A549 (cell line): ENCODE measurements around the gene TRMT2B. TPM values are rescaled to one million over a fixed set of nuclear protein-coding genes. Genes with fewer than 3 reads are reported as not detected.

Experiments
- ATAC-seq, 2 experiments: fragments of 200-7000 bp in 1 of 2; fragments of >200 bp in 1 of 2; cut with Nextera tagmentation in 1 of 2; cut with Tn5 transposase in 1 of 2; 3 replicates each; pipeline versions ENCODE4 v1.8.0 to v1.9.1; 2018 to 2020; ENCODE audit warnings: mild to moderate bottlenecking in 1 of 2, moderate library complexity in 1 of 2
- CTCF ChIA-PET: fragments of 300-600 bp; sonication (Branson Sonifier 250); formaldehyde crosslinking; extraction: SDS; loops from one replicate; lab custom pipeline; 2021; ENCODE audit warnings: antibody characterized with exemption, inconsistent platforms; lab: Yijun Ruan, JAX
- POLR2A ChIA-PET: fragments of 350-600 bp; formaldehyde crosslinking; extraction: SDS; loops from one replicate; lab custom pipeline; 2021; ENCODE audit warnings: antibody characterized with exemption, inconsistent platforms; lab: Yijun Ruan, JAX
- DNase-seq, 2 experiments: peaks; one replicate each; pipeline versions ENCODE4 v3.0.0 to v3.0.0-alpha.2; 2011 to 2016; ENCODE audit warnings: low read depth in 1 of 2, low spot score in 1 of 2
- FAIRE-seq: peaks from 2 replicates; lab custom pipeline; 2011; peaks lifted over from hg19 to GRCh38; lab: Jason Lieb, UNC
- H3K27ac ChIP-seq, 2 experiments: fragments of >200 bp; sonication (Bioruptor Twin); formaldehyde crosslinking; 3 replicates each; pipeline ENCODE4 v1.5.1; 2016 to 2017
- H3K4me1 ChIP-seq: fragments of >200 bp; sonication (Bioruptor Twin); formaldehyde crosslinking; 3 replicates; pipeline ENCODE4 v1.6.1; 2016
- H3K4me2 ChIP-seq: fragments of >200 bp; sonication (Bioruptor Twin); formaldehyde crosslinking; 3 replicates; pipeline ENCODE4 v1.6.1; 2016
- H3K4me3 ChIP-seq: fragments of >200 bp; sonication (Bioruptor Twin); formaldehyde crosslinking; 3 replicates; pipeline ENCODE4 v1.5.1; 2016
- H3K9me3 ChIP-seq: fragments of >200 bp; sonication (Bioruptor Twin); formaldehyde crosslinking; 3 replicates; pipeline ENCODE4 v1.6.1; 2016
- CBX2 ChIP-seq: fragments of 200-600 bp; sonication (generic); IDR thresholded peaks from 2 replicates; pipeline ENCODE4 v1.6.1; 2016; ENCODE audit warnings: low read depth, mild to moderate bottlenecking, borderline replicate concordance
- CEBPB ChIP-seq, 2 experiments: fragments of >200 bp in 1 of 2; sonication (Bioruptor Twin) in 1 of 2; formaldehyde crosslinking in 1 of 2; IDR thresholded peaks; 2 replicates each; pipeline ENCODE4 v1.6.1; 2012 to 2016
- CHD4 ChIP-seq: fragments of 200-600 bp; sonication (generic); IDR thresholded peaks from 2 replicates; pipeline ENCODE4 v1.6.1; 2016; ENCODE audit warnings: antibody characterized with exemption, mild to moderate bottlenecking, borderline replicate concordance
- EHF ChIP-seq: fragments of 250-450 bp; sonication (Bioruptor Pico); IDR thresholded peaks from 2 replicates; pipeline ENCODE4 v1.5.0; 2020; ENCODE audit warnings: mild to moderate bottlenecking
- EP300 ChIP-seq, 2 experiments: fragments of >200 bp; sonication (Bioruptor Twin); formaldehyde crosslinking; IDR thresholded peaks; 2 replicates in 1 of 2; 3 replicates in 1 of 2; pipeline ENCODE4 v1.6.1; 2016 to 2017
- FOSL2 ChIP-seq, 2 experiments: fragments of 450-650 bp in 1 of 2; fragments of >200 bp in 1 of 2; sonication (Bioruptor Twin) in 1 of 2; formaldehyde crosslinking; IDR thresholded peaks; 2 replicates each; pipeline versions ENCODE4 v1.5.0 to v1.6.1; 2016 to 2020; ENCODE audit warnings: mild to moderate bottlenecking in 1 of 2, moderate library complexity in 1 of 2
- FOXS1 ChIP-seq: fragments of 250-450 bp; sonication (Bioruptor Pico); IDR thresholded peaks from 2 replicates; pipeline ENCODE4 v1.5.0; 2020; ENCODE audit warnings: mild to moderate bottlenecking, moderate library complexity
- GATA3 ChIP-seq: IDR thresholded peaks from 2 replicates; pipeline ENCODE4 v1.6.1; 2012; ENCODE audit warnings: borderline replicate concordance
- HDAC2 ChIP-seq: fragments of 200-600 bp; sonication (generic); IDR thresholded peaks from 2 replicates; pipeline ENCODE4 v1.6.1; 2016
- HOXA7 ChIP-seq: fragments of 250-450 bp; sonication (Bioruptor Pico); IDR thresholded peaks from 2 replicates; pipeline ENCODE4 v1.5.0; 2020; ENCODE audit warnings: mild to moderate bottlenecking, moderate library complexity
- HOXB13 ChIP-seq: fragments of 250-450 bp; sonication (Bioruptor Pico); IDR thresholded peaks from 2 replicates; pipeline ENCODE4 v1.5.0; 2020; ENCODE audit warnings: low read depth, mild to moderate bottlenecking, moderate library complexity
- HOXB5 ChIP-seq: fragments of 250-450 bp; sonication (Bioruptor Pico); IDR thresholded peaks from 2 replicates; pipeline ENCODE4 v1.5.0; 2020; ENCODE audit warnings: mild to moderate bottlenecking, moderate library complexity
- JUNB ChIP-seq: fragments of >200 bp; sonication (Bioruptor Twin); formaldehyde crosslinking; IDR thresholded peaks from 2 replicates; pipeline ENCODE4 v1.6.1; 2016
- KDM1A ChIP-seq: fragments of 200-600 bp; sonication (generic); IDR thresholded peaks from 2 replicates; pipeline ENCODE4 v1.6.1; 2016; ENCODE audit warnings: low read depth, mild to moderate bottlenecking
- MAZ ChIP-seq: fragments of 150-350 bp; IDR thresholded peaks from 2 replicates; pipeline ENCODE4 v1.6.1; 2014; ENCODE audit warnings: antibody characterized with exemption, low read depth, low read length, borderline replicate concordance
- MYC ChIP-seq: IDR thresholded peaks from 2 replicates; pipeline ENCODE4 v1.6.1; 2012; ENCODE audit warnings: mild to moderate bottlenecking, inconsistent platforms, low read length, improper control_type of control experiment, borderline replicate concordance
- NPAS2 ChIP-seq: fragments of 250-450 bp; sonication (Bioruptor Pico); IDR thresholded peaks from 2 replicates; pipeline ENCODE4 v1.8.0; 2022; ENCODE audit warnings: mild to moderate bottlenecking, moderate library complexity, borderline replicate concordance
- NR3C1 ChIP-seq: fragments of >200 bp; sonication (Bioruptor Twin); formaldehyde crosslinking; IDR thresholded peaks from 3 replicates; pipeline ENCODE4 v1.6.1; 2017
- RNF2 ChIP-seq: fragments of 200-600 bp; sonication (generic); IDR thresholded peaks from 2 replicates; pipeline ENCODE4 v1.6.1; 2016; ENCODE audit warnings: low read depth, mild to moderate bottlenecking, antibody characterized with exemption, moderate library complexity, borderline replicate concordance
- SMC3 ChIP-seq: fragments of >200 bp; sonication (Bioruptor Twin); formaldehyde crosslinking; IDR thresholded peaks from 3 replicates; pipeline ENCODE4 v1.6.1; 2018; ENCODE audit warnings: inconsistent platforms
- TP53 ChIP-seq: fragments of 250-450 bp; sonication (Bioruptor Pico); IDR thresholded peaks from 2 replicates; pipeline ENCODE4 v1.5.0; 2021; ENCODE audit warnings: mild to moderate bottlenecking, moderate library complexity
- ZC3H11A ChIP-seq: fragments of 450-650 bp; IDR thresholded peaks from 2 replicates; pipeline ENCODE4 v1.6.1; 2014; ENCODE audit warnings: antibody characterized with exemption, mild to moderate bottlenecking
- ZFP36 ChIP-seq: fragments of 450-650 bp; IDR thresholded peaks from 2 replicates; pipeline ENCODE4 v1.6.1; 2014; ENCODE audit warnings: borderline replicate concordance; ENCODE audit not compliant: partially characterized antibody
- ZNF302 ChIP-seq: fragments of 250-450 bp; sonication (Bioruptor Pico); IDR thresholded peaks from 2 replicates; pipeline ENCODE4 v1.9.0; 2021; ENCODE audit warnings: inconsistent platforms, mild to moderate bottlenecking, moderate library complexity
- WGBS: methylation state at CpG from one replicate; pipeline ENCODE4 v1.1.6; 2017; ENCODE audit errors: missing lambda C conversion rate; 5-methylcytosine and 5-hydroxymethylcytosine counted together
- polyA plus RNA-seq, 4 experiments: library from polyadenylated mRNA; depleted of rRNA in 3 of 4; stranded (reverse); fragments of >200 nt; fragmentation: RNase III in 1 of 4; extraction: RNeasy Plus Mini Kit Qiagen cat#74134 plus additional on column Dnase treatment in 1 of 4; gene quantifications; 2 replicates in 3 of 4; 3 replicates in 1 of 4; pipeline ENCODE4 v1.2.3, GENCODE V29; 2011 to 2017
- TF ChIP-seq, protein P1 (sequence below): fragments of 450-650 bp; IDR thresholded peaks from 2 replicates; pipeline ENCODE4 v1.6.1; 2014; ENCODE audit warnings: antibody characterized with exemption
- TF ChIP-seq, protein P2 (sequence below): fragments of 200-600 bp; sonication (generic); IDR thresholded peaks from 2 replicates; pipeline ENCODE4 v1.6.1; 2016; ENCODE audit warnings: antibody characterized with exemption, mild to moderate bottlenecking, moderate library complexity
- TF ChIP-seq, protein P3 (sequence below): fragments of >200 bp; sonication (Bioruptor Twin); formaldehyde crosslinking; IDR thresholded peaks from 3 replicates; pipeline ENCODE4 v1.6.1; 2016
- TF ChIP-seq, protein P4 (sequence below): fragments of >200 bp; sonication (Bioruptor Twin); formaldehyde crosslinking; IDR thresholded peaks from 3 replicates; pipeline ENCODE4 v1.5.1; 2016
- TF ChIP-seq, protein P5 (sequence below): fragments of >200 bp; sonication (Bioruptor Twin); formaldehyde crosslinking; IDR thresholded peaks from 2 replicates; pipeline ENCODE4 v1.6.1; 2016

TRMT2B gene
- polyA plus RNA-seq, 2 of the 4 experiments (the other 2 are of a cell fraction): 14.2 to 29.1 TPM

DNA sequence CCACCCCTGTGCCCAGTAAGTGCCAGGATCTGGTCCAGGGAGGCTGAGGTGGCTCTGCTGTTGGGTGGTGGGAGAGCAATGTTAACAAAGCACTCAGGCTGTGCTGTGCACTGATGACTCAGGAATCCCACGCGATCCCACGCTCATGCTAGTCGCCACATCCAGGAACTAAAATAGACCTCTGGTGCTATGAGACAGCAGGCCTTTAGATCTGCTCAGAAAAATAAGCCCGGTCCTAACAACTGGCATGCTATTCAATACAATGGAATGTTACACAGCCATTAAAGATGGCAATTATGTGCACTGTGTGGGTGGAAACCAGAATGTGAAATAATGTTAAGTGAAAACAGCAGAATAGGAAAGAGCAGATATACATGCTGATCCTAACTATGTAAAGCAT is 56.4 kb downstream of the TRMT2B start (continued):
- TF ChIP-seq, protein P1, sequence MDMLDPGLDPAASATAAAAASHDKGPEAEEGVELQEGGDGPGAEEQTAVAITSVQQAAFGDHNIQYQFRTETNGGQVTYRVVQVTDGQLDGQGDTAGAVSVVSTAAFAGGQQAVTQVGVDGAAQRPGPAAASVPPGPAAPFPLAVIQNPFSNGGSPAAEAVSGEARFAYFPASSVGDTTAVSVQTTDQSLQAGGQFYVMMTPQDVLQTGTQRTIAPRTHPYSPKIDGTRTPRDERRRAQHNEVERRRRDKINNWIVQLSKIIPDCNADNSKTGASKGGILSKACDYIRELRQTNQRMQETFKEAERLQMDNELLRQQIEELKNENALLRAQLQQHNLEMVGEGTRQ: no peak
- TF ChIP-seq, protein P2, sequence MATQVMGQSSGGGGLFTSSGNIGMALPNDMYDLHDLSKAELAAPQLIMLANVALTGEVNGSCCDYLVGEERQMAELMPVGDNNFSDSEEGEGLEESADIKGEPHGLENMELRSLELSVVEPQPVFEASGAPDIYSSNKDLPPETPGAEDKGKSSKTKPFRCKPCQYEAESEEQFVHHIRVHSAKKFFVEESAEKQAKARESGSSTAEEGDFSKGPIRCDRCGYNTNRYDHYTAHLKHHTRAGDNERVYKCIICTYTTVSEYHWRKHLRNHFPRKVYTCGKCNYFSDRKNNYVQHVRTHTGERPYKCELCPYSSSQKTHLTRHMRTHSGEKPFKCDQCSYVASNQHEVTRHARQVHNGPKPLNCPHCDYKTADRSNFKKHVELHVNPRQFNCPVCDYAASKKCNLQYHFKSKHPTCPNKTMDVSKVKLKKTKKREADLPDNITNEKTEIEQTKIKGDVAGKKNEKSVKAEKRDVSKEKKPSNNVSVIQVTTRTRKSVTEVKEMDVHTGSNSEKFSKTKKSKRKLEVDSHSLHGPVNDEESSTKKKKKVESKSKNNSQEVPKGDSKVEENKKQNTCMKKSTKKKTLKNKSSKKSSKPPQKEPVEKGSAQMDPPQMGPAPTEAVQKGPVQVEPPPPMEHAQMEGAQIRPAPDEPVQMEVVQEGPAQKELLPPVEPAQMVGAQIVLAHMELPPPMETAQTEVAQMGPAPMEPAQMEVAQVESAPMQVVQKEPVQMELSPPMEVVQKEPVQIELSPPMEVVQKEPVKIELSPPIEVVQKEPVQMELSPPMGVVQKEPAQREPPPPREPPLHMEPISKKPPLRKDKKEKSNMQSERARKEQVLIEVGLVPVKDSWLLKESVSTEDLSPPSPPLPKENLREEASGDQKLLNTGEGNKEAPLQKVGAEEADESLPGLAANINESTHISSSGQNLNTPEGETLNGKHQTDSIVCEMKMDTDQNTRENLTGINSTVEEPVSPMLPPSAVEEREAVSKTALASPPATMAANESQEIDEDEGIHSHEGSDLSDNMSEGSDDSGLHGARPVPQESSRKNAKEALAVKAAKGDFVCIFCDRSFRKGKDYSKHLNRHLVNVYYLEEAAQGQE: no peak
- TF ChIP-seq NR3C1: no peak
- TF ChIP-seq MYC: no peak
- TF ChIP-seq ZNF302 (CRISPR knock-in tag): no peak
- TF ChIP-seq NPAS2 (CRISPR knock-in tag): no peak
- no peak for TF ChIP-seq MAZ
- no peak for TF ChIP-seq HOXB5 (CRISPR knock-in tag)
- TF ChIP-seq EP300 (IDR thresholded peaks at IDR 0.05): no peak

DNA sequence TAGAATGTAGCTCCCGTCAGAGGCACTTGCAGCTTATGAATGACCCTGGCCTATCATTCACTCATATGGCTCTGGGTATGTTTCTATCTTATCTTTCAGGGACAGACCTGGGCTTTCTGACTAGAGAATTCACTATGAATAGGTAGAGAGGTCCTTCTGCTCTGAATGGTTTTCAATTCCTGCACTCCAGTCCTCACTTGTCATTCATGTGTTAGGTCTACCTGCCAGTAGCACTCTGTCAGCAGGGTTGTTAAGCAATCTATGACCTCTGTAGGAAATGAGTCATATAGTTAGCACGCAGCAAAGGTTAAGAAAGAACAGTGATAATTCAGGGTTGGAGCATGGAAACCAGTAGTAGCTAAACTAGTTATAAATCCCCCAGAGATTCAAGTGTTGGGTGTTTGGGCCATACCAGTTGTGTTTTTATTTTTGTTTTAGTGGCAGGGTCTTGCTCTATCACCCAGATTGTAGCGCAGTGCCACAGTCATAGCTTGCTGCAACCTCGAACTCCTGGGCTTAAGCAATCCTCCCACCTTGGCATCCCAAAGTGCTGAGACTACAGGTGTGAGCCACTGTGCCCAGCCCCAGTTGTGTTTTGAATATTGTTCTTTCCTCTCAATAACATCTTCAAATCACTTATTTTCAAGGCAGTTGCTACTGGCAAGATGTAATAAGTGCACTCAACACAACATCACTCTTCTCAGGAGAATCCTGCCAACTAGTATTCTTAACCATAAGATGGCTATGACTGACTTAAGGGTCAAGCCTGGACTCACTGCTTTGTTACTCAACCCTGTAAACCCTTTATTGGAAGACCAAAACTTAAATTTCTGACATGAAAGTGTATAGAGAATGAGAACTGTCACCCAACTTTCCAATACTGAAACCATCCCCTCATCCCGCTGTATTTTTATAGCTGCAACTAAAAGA is 57.3 kb downstream of the TRMT2B start:
- peak; percentile 94 for FAIRE-seq

DNA sequence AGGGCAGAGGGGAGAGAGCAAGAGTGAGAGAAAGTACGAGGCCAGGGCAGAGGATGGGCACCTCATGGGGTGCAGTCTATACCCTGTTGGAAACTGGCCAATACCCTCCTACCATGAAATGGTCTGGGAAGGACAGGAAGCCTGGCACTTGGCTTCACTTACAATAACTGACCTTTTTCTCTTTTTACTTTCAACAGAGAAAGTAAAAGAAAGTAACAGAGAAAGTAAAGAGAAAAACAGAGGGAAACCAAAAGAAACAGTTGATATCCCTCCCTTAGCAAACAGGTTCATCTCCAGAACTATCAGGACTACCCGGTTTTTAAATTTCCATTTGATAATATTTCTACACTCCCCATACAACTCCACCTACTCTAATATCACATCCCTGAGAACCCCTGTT is 61.8 kb downstream of the TRMT2B start:
- DNase-seq (no peak), FAIRE-seq (no peak), ATAC-seq (no peak)
- 96% methylated on average over 2 of the region's 2 CpGs for WGBS
- CTCF ChIA-PET: no interaction called here
- no peak overlapping the region for H3K4me2 ChIP-seq
- H3K4me1 ChIP-seq: peaks cover 24% of the 10 kb centered on the region
- no peak overlapping the region for H3K4me3 ChIP-seq
- POLR2A ChIA-PET: no interaction called here
- H3K9me3 ChIP-seq: no peaks in the 10 kb centered on the region
- no peak overlapping the region for H3K27ac ChIP-seq
- TF ChIP-seq CHD4: no peak
- TF ChIP-seq, protein P3, sequence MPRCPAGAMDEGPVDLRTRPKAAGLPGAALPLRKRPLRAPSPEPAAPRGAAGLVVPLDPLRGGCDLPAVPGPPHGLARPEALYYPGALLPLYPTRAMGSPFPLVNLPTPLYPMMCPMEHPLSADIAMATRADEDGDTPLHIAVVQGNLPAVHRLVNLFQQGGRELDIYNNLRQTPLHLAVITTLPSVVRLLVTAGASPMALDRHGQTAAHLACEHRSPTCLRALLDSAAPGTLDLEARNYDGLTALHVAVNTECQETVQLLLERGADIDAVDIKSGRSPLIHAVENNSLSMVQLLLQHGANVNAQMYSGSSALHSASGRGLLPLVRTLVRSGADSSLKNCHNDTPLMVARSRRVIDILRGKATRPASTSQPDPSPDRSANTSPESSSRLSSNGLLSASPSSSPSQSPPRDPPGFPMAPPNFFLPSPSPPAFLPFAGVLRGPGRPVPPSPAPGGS: no peak
- TF ChIP-seq FOXS1: no peak
- TF ChIP-seq KDM1A: no peak
- TF ChIP-seq HDAC2: no peak
- TF ChIP-seq, protein P4, sequence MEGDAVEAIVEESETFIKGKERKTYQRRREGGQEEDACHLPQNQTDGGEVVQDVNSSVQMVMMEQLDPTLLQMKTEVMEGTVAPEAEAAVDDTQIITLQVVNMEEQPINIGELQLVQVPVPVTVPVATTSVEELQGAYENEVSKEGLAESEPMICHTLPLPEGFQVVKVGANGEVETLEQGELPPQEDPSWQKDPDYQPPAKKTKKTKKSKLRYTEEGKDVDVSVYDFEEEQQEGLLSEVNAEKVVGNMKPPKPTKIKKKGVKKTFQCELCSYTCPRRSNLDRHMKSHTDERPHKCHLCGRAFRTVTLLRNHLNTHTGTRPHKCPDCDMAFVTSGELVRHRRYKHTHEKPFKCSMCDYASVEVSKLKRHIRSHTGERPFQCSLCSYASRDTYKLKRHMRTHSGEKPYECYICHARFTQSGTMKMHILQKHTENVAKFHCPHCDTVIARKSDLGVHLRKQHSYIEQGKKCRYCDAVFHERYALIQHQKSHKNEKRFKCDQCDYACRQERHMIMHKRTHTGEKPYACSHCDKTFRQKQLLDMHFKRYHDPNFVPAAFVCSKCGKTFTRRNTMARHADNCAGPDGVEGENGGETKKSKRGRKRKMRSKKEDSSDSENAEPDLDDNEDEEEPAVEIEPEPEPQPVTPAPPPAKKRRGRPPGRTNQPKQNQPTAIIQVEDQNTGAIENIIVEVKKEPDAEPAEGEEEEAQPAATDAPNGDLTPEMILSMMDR: no peak
- no peak for TF ChIP-seq CBX2
- TF ChIP-seq HOXA7 (CRISPR knock-in tag): no peak
- no peak for TF ChIP-seq SMC3

More for the DNA sequence above, 57.3 kb downstream of the TRMT2B start:
- peak; percentile 89 to 97 for ATAC-seq
- CTCF ChIA-PET: no interaction called here
- Histone ChIP-seq H3K9me3 (no peaks in the 10 kb centered on the region), H3K4me1 (peaks cover 30% of the 10 kb centered on the region), H3K4me3 (no peak overlapping the region), H3K27ac (peak overlapping the region; percentile 72 to 79), H3K4me2 (peak overlapping the region; percentile 72)
- TF ChIP-seq EHF (CRISPR knock-in tag) (no peak), RNF2 (no peak), ZC3H11A (no peak), HOXB13 (CRISPR knock-in tag) (no peak), GATA3 (no peak), ZNF302 (CRISPR knock-in tag) (no peak), CEBPB (IDR thresholded peaks at IDR 0.05) (peak; percentile 76 to 94; a peak in 3 of 4 replicates), TP53 (CRISPR knock-in tag) (no peak), ZFP36 (no peak), FOSL2 (IDR thresholded peaks at IDR 0.05) (peak; percentile 78), FOSL2 (CRISPR knock-in tag; IDR thresholded peaks at IDR 0.05) (peak; percentile 77), JUNB (peak; percentile 55)
- TF ChIP-seq, protein P5, sequence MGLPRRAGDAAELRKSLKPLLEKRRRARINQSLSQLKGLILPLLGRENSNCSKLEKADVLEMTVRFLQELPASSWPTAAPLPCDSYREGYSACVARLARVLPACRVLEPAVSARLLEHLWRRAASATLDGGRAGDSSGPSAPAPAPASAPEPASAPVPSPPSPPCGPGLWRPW: 0 out of 2 replicates have a peak, but pooled peaks have one; percentile 21
- TF ChIP-seq, protein P1: no peak
- WGBS: 63% methylated on average over 5 of the region's 5 CpGs
- DNase-seq: peak; percentile 48
- POLR2A ChIA-PET: no interaction called here
